Heart left ventricle (tissue), 13 donors: ENCODE data around the gene DEPDC5.

ENCODE experiments used
- POLR2A ChIP-seq, 2 donors: fragments of 450-650 bp; IDR thresholded peaks; one replicate each; pipeline ENCODE4 v1.6.1; 2017; ENCODE audit warnings: antibody characterized with exemption in 2 of 2, mild to moderate bottlenecking in 2 of 2, moderate library complexity in 2 of 2
- TF ChIP-seq, protein P1 (sequence below), 12 donors: fragments of 200-600 bp; sonication (generic) in 4 of 12; IDR thresholded peaks; one replicate each; pipeline versions ENCODE4 v1.5.0 to v1.8.0; 2018 to 2022; ENCODE audit warnings: antibody characterized with exemption in 12 of 12, mild to moderate bottlenecking in 5 of 12
- donor health status: ischemic (EF 13 %, LVEDD 7.1; RV severe dilation, severe dysfunction).
- donor health status: DM: no; HTN: yes; CAD: no.
- donor health status: DM: no; HTN: no; CAD: no.
- donor health status: ischemic (EF 25% LVEDD 6.9; RV normal size, moderate dysfunction).
- donor health status: ischemic (EF 25% LVEDD 5.7; RV mildly dilated, moderate dysfunction).
- donor health status: ischemic (EF 35%, LVEDD 5.7; RV mildly dilated, moderate dysfunction).
- donor health status: nonischemic (EF 11% LVEDD 7.7; RV severe dilation, severe dysfunction).
- donor health status: DM: yes; HTN: yes; CAD: no.
- donor health status: PGD.
- donor health status: ischemic (EF 29% LVEDD 5.4; RV normal size, mild dysfunction).
- donor health status: nonischemic (EF 23%, LVEDD 6.1; RV moderate dilation, normal function).

DNA sequence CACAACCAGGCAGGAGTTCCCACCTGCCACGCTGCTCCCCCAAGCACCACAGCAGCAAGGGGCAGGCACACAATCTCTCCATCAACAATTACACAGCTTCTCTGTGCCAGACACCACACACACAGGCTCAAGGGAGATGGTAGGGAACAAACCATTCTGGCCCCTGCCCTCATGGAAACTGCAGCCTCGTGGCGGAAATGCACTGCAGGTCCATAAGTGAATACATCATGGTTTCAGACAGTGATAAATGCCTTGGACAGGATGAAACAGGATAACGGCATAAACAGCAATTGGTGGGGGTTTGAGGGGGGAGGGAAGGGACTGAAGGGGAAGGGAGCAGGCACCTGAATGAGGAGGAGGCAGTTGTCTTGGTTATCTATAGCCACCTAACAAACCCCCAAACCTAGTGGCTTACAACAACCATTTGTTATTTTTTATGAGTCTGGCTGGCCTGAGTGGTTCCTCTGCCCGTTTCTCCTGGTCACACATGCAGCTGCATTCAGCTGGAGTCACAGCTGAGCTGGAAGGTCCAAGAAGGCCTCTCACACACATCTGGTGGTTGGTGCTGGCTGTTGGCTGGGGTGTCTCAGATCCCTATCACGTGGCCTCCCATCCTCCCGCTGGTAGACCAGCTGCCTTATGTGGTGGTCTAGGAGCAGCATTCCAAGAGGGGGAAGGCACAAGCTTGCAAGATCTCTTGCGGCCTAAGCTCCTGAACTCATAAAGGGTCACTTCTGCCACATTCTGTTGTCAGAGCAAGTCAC lies 175.5 kb downstream of the DEPDC5 start:
- TF ChIP-seq, protein P1, sequence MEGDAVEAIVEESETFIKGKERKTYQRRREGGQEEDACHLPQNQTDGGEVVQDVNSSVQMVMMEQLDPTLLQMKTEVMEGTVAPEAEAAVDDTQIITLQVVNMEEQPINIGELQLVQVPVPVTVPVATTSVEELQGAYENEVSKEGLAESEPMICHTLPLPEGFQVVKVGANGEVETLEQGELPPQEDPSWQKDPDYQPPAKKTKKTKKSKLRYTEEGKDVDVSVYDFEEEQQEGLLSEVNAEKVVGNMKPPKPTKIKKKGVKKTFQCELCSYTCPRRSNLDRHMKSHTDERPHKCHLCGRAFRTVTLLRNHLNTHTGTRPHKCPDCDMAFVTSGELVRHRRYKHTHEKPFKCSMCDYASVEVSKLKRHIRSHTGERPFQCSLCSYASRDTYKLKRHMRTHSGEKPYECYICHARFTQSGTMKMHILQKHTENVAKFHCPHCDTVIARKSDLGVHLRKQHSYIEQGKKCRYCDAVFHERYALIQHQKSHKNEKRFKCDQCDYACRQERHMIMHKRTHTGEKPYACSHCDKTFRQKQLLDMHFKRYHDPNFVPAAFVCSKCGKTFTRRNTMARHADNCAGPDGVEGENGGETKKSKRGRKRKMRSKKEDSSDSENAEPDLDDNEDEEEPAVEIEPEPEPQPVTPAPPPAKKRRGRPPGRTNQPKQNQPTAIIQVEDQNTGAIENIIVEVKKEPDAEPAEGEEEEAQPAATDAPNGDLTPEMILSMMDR (IDR thresholded peaks at IDR 0.05) = no peak
- TF ChIP-seq POLR2A (IDR thresholded peaks at IDR 0.05) = no peak
